ENCODE results near the gene NF2.

- TF ChIP-seq ISL1 (CRISPR knock-in tag; IDR thresholded peaks at IDR 0.05) (no peak), TOX (CRISPR knock-in tag; IDR thresholded peaks at IDR 0.05; ENCODE audit: borderline replicate concordance) (no peak), ZC3H10 (CRISPR knock-in tag; IDR thresholded peaks at IDR 0.05) (no peak), ZFP30 (CRISPR knock-in tag; IDR thresholded peaks at IDR 0.05) (no peak), ZNF565 (CRISPR knock-in tag; conservative IDR thresholded peaks at IDR 0.05; ENCODE audit: low read depth) (no peak), CREB5 (CRISPR knock-in tag; IDR thresholded peaks at IDR 0.05; ENCODE audit: low read depth) (no peak), CSDC2 (CRISPR knock-in tag; IDR thresholded peaks at IDR 0.05) (no peak), RARB (CRISPR knock-in tag; IDR thresholded peaks at IDR 0.05) (no peak), ARNTL (CRISPR knock-in tag; IDR thresholded peaks at IDR 0.05; ENCODE audit: borderline replicate concordance, low read depth) (no peak), ZFP3 (CRISPR knock-in tag; IDR thresholded peaks at IDR 0.05) (0 out of 2 replicates have a peak, but pooled peaks have one; percentile 30), TSHZ2 (CRISPR knock-in tag; IDR thresholded peaks at IDR 0.05) (no peak; the same call in 1 of the 2 replicates)
These were observed at the start of gene NF2 for GRCh38 chr22:29603358-29604075.

Data from SK-N-SH treated with all-trans-retinoic acid at 6 μM for 48 hours (cell line).